ENCODE results near the gene ABHD17B.
"Not testable (repeated sequence)": the region's sequence is repeated elsewhere in the genome, so short reads cannot be mapped to it uniquely, and the experiment has no call there.

ABHD17B gene

GRCh38 chr9:71915495-71915894 lies 4.5 kb upstream of the ABHD17B start:
- no peak for DNase-seq

DNA sequence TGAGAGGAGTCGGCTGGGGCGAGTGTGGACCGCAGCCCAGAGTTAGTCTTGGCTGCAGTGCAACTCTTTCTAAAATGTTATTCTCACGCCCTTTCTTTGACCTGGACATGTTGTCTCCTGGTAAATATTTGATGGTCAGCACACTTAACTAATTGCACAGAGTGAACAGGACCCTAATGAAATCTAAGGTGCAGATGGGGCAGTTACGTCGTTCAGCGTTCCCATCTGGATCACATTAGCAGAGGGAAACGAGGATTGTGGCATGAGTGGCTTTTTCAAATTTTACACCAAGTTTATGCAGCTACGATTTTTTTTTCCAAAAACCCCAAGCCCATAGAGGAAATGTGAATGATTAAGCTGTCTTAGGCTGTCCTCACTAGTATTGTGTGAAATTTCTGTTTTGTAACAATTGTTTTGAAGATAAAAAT lies 929 bp upstream of the ABHD17B start:
- DNase-seq = no peak

- DNase-seq = no peak
Measured at GRCh38 chr9:71910650-71911060, 338 bp downstream of the ABHD17B start.

GRCh38 chr9:71909887-71910649 lies 925 bp downstream of the ABHD17B start:
- peak; percentile 34 for DNase-seq

DNA sequence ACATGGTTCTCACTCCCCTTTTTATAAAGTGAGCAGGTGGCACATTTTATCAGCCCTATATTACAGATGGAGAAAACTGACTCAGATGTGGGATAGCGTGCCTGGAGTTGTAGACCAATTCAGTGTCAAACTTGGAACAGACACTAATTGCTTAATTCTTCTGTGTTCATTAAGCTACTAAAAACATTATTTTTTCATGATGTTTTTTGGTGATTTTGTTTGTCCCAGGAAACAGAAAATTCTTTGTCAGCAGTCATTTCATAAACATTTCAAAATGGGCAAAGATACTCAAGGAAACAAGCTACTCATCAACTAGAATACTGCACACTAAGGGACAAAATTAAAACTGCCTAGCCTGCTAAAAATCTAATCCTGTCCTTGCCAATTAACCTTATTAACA lies 2.2 kb downstream of the ABHD17B start:
- no peak for DNase-seq

- no peak for DNase-seq
Measured at GRCh38 chr9:71904076-71904475, 6.9 kb downstream of the ABHD17B start.

- DNase-seq = no peak
Measured at GRCh38 chr9:71901695-71902597, 9.0 kb downstream of the ABHD17B start.

GRCh38 chr9:71898756-71899155 lies 12.2 kb downstream of the ABHD17B start:
- not testable (repeated sequence) for DNase-seq

GRCh38 chr9:71897577-71897976 lies 13.4 kb downstream of the ABHD17B start:
- no peak for DNase-seq

- DNase-seq = no peak
Measured at GRCh38 chr9:71896761-71897160, 14.2 kb downstream of the ABHD17B start.

GRCh38 chr9:71895955-71896354 lies 15.0 kb downstream of the ABHD17B start:
- DNase-seq = no peak

DNA sequence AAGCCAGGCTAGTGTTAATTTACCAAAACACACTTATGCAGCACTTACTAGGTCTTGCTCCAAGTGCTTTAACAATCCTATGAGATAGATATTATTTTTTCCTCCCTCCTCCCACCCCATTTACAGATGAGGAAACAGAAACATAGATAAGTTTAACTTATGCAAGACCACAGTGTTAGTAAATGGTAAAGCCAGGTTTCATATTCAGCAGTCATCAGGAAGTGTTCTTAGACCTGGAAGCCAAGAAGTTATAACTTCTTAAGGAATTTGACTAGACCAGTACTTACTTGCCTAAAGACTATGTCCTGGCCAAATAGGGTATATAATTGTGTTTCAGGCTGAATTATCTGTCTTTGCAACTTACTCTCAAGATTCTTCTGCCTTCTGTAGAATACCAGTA lies 15.9 kb downstream of the ABHD17B start:
- DNase-seq = no peak

DNA sequence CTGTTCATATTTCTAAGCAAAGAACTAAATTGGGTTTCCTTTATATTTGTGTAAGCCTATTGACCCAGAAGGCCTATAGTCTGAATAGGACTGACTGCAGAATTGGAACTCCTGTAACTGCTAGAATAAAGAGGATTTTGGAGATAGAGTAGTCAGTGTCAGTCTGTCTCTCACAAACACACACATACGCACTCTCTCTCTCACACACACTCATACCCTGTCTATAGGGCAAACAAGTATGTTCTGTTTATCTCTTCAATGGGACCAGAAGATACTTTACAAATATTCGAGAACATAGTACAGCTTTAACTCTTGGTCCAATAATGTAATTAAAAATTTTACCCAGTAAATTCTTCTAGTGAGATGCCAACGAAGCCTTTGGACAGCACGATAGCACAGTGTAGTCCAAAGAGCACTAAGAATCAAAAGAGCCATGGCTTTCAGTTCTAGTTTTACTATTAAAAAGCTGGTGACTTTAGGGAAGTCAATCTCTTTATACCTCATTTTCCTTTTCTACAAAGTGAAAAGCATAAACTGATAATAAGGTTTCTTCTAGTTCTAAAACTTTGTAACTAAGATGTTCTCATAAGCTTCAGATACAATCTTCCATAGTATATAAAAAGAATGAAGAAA lies 19.3 kb downstream of the ABHD17B start:
- no peak for DNase-seq

- DNase-seq = no peak
Measured at GRCh38 chr9:71890042-71890679, 20.8 kb downstream of the ABHD17B start.

DNA sequence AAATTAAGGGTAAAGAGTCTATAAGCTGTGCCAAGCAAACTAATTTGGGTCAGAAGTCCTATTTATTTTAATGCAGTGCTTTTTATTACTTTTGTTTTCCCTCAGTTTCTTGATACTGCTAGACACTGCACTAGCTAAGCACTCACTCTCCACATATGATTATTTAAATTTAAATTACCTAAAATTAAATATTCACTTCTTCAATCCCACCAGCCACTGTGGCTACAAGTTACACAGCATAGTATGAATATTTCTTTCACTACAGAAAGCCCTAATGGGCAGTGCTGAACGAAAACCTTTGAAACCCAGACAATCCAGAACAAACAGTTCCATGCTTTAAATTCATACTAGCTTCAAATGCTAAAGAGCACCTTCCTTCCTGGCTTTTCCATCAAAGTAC lies 23.6 kb downstream of the ABHD17B start:
- no peak for DNase-seq

DNA sequence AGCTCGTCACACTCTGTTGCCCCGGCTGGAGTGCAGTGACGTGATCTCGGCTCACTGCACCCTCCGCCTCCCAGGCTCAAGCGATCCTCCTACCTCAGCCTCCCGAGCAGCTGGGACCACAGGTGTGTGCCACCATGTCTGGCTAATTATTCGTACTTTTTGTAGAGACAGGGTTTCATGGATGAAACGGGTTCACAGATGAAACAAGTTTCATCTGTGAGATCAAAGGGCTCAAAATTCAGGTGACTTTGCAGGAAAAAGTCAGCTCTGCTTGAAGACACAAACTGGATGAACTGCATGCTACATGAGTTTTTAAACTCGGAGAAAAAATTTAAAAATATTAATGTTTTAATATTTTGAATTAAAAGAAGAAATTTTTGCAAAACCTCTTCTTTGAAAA lies 24.5 kb downstream of the ABHD17B start:
- no peak for DNase-seq

DNA sequence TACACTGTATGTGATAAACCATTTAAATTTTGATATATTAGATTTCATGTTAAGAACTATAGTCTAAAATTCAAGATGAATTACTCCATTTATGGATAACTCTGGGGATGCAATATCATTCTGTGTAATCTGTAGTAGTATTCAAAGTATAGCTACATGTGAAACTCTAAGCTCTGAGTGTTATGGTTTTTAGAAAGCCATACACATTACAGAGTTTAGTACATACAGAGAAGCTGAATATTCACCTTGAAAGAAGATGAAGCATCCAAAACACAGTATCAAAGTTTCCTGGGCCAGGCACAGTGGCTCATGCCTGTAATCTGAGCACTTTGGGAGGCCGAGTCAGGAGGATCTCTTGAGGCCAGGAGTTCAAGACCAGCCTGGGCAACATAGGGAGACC lies 25.0 kb downstream of the ABHD17B start:
- no peak for DNase-seq

DNA sequence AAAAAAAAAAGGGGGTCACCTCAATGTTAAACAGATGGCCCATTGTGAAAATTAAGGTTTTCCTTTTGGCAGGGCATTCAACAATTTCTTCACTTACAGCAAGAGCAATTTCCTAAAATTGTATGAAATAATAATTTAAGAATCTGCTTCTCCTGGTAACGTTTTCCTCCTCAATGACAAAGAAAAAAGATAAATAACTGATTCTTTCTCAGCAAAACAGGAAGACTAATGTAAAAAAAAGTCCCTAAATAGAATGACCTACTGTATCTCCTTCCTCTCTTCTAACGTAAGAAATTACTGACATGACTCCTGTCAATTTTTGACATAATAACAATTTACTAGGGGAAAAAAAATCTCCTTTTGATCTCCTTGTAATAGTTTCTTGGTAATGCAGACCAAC lies 25.5 kb downstream of the ABHD17B start:
- no peak for DNase-seq

- no peak for DNase-seq
Measured at GRCh38 chr9:71884005-71884404, 27.0 kb downstream of the ABHD17B start.

DNA sequence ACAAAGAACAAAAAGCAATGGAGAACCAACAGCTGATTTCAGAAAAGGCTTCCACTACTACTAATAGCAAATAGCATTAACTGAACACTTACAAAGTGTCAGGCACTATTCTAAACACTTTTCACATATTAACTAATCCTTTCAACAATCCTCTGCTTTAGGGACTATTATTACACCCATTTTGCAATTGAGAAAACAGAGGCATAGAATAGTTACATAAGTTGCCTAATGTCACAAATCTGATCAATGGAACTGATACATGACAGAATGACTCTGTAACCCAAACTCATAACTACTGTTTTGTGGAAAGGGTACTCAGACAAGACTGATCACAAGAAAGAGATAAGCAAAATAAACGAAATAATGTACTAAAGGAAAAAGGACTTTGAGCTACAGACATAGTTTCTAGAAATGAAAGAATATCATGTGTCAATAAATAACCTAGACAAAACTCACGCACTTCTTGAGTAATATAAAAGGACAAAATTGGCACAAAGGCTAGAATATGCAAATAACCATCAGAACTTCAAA lies 31.3 kb downstream of the ABHD17B start:
- no peak for DNase-seq

DNA sequence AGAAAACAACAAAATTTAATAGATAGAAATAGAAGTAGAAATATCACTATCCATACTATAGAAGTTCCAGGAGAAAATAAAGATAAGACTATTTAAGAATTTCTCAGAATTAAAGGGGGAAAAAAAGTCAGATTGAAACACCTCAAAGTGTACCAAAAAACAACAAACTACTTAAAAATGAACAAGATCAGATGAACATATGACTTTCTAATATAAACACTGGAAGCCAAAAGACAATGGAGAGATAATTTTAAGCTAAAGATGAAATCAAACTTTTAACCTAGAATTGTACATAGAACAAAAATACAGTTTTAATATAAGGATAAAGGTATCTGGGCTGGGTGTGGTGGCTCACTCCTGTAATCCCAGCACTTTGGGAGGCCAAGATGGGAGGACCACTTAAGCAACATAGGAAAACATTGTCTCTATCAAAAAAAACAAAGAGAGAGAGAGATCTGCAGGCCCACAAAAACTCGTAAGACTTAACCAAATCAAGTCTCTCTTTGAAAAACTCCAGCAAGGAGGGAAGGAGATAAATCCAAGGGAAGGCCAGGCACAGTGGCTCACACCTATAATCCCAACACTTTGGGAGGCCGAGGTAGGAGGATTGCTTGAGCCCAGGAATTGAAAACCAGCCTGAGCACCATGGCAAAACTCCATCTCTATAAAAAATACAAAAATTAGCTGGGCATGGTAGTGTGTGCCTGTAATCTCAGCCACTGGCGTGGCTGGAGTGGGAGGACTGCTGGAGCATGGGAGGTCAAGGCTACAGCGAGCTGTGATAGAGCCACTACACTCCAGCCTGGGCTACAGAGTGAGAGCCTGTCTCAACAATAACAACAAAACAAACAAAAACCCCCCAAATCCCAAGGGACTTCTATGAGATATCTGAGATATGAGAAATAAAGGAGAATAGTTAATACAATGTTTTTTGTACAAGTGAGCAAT lies 32.4 kb downstream of the ABHD17B start:
- no peak for DNase-seq

GRCh38 chr9:71876829-71877228 lies 34.2 kb downstream of the ABHD17B start:
- no peak for DNase-seq
